HEK293T (cell line): ENCODE measurements around the gene PSPC1.

Experiments used
- CTCF ChIA-PET: fragments of 350-600 bp; formaldehyde crosslinking; extraction: SDS; loops from one replicate; lab custom pipeline; 2021; ENCODE audit warnings: antibody characterized with exemption, inconsistent platforms; lab: Yijun Ruan, JAX
- POLR2A ChIA-PET: fragments of 350-600 bp; formaldehyde crosslinking; extraction: SDS; loops from one replicate; lab custom pipeline; 2020; ENCODE audit warnings: antibody characterized with exemption, inconsistent platforms; lab: Yijun Ruan, JAX
- DNase-seq: peaks from one replicate; pipeline ENCODE4 v3.0.0; 2012; ENCODE audit warnings: mixed read lengths; ENCODE audit errors: extremely low spot score
- ARNT ChIP-seq: fragments of 450-650 bp; IDR thresholded peaks from 2 replicates; pipeline ENCODE4 v1.6.1; 2017; ENCODE audit warnings: mild to moderate bottlenecking
- BHLHE40 ChIP-seq: fragments of 450-650 bp; IDR thresholded peaks from 2 replicates; pipeline ENCODE4 v1.6.1; 2016; ENCODE audit warnings: mild to moderate bottlenecking, moderate library complexity, borderline replicate concordance
- CTBP1 ChIP-seq: fragments of 450-650 bp; IDR thresholded peaks from 2 replicates; pipeline ENCODE4 v1.6.1; 2016; ENCODE audit warnings: borderline replicate concordance
- ELF4 ChIP-seq: fragments of 450-650 bp; IDR thresholded peaks from 2 replicates; pipeline ENCODE4 v1.6.1; 2017; ENCODE audit warnings: antibody characterized with exemption
- FOXA1 ChIP-seq: fragments of 450-650 bp; IDR thresholded peaks from 2 replicates; pipeline ENCODE4 v1.6.1; 2016; ENCODE audit warnings: mild to moderate bottlenecking
- FOXK2 ChIP-seq: fragments of 450-650 bp; IDR thresholded peaks from 2 replicates; pipeline ENCODE4 v1.6.1; 2016; ENCODE audit warnings: mild to moderate bottlenecking
- FOXM1 ChIP-seq: fragments of 450-650 bp; IDR thresholded peaks from 2 replicates; pipeline ENCODE4 v1.6.1; 2017; ENCODE audit warnings: mild to moderate bottlenecking, borderline replicate concordance
- HDGF ChIP-seq: fragments of 450-650 bp; IDR thresholded peaks from 2 replicates; pipeline ENCODE4 v1.6.1; 2017; ENCODE audit warnings: antibody characterized with exemption, borderline replicate concordance
- L3MBTL2 ChIP-seq: fragments of 450-650 bp; conservative IDR thresholded peaks from 2 replicates; pipeline ENCODE4 v1.6.1; 2016; ENCODE audit warnings: mild to moderate bottlenecking
- LEF1 ChIP-seq: fragments of 450-650 bp; IDR thresholded peaks from 2 replicates; pipeline ENCODE4 v1.6.1; 2017; ENCODE audit warnings: mild to moderate bottlenecking, borderline replicate concordance
- NFRKB ChIP-seq: fragments of 450-650 bp; IDR thresholded peaks from 2 replicates; pipeline ENCODE4 v1.6.1; 2016; ENCODE audit warnings: mild to moderate bottlenecking, moderate library complexity
- SP1 ChIP-seq: fragments of 450-650 bp; IDR thresholded peaks from 2 replicates; pipeline ENCODE4 v1.6.1; 2017
- SUZ12 ChIP-seq: fragments of 450-650 bp; IDR thresholded peaks from 2 replicates; pipeline ENCODE4 v1.6.1; 2016; ENCODE audit warnings: mild to moderate bottlenecking
- TARDBP ChIP-seq: fragments of 450-650 bp; IDR thresholded peaks from 2 replicates; pipeline ENCODE4 v1.6.1; 2016
- ZNF384 ChIP-seq: fragments of 450-650 bp; IDR thresholded peaks from 2 replicates; pipeline ENCODE4 v1.6.1; 2016
- TF ChIP-seq, protein P1 (sequence below): fragments of 450-650 bp; IDR thresholded peaks from 2 replicates; pipeline ENCODE4 v1.6.1; 2016

The PSPC1 gene

DNA sequence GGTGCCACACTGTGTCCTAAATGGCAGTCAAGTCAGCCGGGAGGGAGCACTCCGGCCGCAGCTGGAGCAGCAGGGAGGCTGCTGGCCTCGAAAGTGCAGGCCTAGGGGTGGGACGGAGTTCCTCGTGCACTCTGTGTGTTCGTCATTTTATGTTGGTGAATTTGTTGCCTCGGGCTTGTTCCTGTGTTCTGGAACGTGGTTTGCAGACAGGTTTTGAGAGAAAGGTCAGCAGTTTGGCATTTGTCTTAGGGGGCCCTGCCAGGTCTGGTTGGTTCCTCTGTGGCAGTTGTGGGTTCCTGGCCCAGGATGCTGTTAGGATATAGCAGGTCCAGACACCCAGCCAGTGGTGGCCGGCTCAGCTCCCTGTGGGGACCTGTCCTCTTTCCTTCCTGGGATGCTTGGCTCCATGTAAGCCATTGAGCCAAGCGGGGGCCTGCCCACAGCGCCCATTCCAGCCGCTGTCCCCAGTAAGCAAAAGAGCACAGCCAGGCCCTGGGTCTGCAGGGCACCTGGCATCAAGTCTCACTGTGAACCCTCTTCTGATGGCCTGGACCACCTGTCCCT, 119.2 kb downstream of the PSPC1 start:
- ChIA-PET POLR2A (no interaction called here), CTCF (no interaction called here)
- DNase-seq, result no peak
- no peak for TF ChIP-seq FOXA1
- TF ChIP-seq HDGF, result no peak
- no peak for TF ChIP-seq L3MBTL2
- TF ChIP-seq TARDBP, result no peak
- TF ChIP-seq NFRKB, result no peak
- no peak for TF ChIP-seq FOXK2
- no peak for TF ChIP-seq FOXM1
- TF ChIP-seq ARNT, result no peak
- no peak for TF ChIP-seq LEF1
- TF ChIP-seq ELF4, result no peak
- no peak for TF ChIP-seq ZNF384
- TF ChIP-seq SP1, result no peak
- TF ChIP-seq BHLHE40, result no peak
- TF ChIP-seq, protein P1, sequence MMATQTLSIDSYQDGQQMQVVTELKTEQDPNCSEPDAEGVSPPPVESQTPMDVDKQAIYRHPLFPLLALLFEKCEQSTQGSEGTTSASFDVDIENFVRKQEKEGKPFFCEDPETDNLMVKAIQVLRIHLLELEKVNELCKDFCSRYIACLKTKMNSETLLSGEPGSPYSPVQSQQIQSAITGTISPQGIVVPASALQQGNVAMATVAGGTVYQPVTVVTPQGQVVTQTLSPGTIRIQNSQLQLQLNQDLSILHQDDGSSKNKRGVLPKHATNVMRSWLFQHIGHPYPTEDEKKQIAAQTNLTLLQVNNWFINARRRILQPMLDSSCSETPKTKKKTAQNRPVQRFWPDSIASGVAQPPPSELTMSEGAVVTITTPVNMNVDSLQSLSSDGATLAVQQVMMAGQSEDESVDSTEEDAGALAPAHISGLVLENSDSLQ, result no peak
- TF ChIP-seq SUZ12, result no peak
- TF ChIP-seq CTBP1, result no peak

DNA sequence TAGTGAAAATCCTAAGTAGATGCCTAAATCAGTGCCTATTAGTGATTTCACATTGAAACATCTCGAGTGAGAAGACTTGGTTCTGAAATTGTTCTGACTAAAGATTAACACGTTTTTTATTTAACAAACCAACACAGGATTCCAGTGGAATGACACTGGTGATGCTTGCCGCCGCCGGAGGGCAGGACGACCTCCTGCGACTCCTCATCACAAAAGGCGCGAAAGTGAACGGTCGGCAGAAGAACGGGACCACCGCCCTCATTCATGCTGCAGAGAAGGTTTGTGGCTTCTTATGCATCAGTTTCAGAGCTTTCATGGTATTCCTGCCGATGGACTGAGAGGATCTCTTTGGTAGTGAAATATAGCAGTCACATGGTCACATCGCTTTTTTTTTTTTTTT, 121.2 kb downstream of the PSPC1 start:
- no peak for TF ChIP-seq FOXM1
- TF ChIP-seq FOXK2, result no peak
- no peak for TF ChIP-seq L3MBTL2
- TF ChIP-seq, protein P1, result no peak
- no peak for TF ChIP-seq ZNF384
- no peak for TF ChIP-seq HDGF
- no peak for TF ChIP-seq NFRKB
- TF ChIP-seq TARDBP, result no peak
- no peak for TF ChIP-seq LEF1
- TF ChIP-seq SP1, result no peak
- no peak for TF ChIP-seq BHLHE40
- TF ChIP-seq SUZ12, result no peak
- TF ChIP-seq CTBP1, result no peak
- no peak for TF ChIP-seq FOXA1
- TF ChIP-seq ARNT, result no peak
- no peak for TF ChIP-seq ELF4
- POLR2A ChIA-PET, result no interaction called here
- CTCF ChIA-PET, result no interaction called here
- DNase-seq, result no peak

DNA sequence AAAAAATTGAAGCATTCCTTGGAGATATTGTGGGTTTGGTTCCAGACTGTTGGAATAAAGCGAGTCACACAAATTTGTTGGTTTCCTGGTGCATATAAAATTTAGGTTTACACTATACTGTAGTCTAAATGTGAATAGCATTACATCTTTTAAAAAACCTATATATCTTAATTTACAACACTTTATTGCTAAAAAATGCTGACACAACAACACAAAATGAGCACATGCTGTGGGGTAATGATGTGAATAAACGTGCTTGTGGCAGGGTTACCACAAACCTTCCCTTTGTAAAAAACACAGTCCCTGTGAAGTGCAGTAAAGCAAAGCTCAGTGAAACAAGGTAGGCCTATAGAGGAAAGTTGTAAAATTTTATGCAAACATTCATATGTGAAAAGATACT, 121.6 kb downstream of the PSPC1 start:
- no peak for DNase-seq
- ChIA-PET CTCF (interaction anchor here (0.6 to 0.9 kb wide), 2 partner anchors 111 to 263 kb away, joined by 3 read pairs; no protein-coding TSS in a partner anchor), POLR2A (no interaction called here)
- TF ChIP-seq ELF4 (no peak), FOXK2 (no peak), TARDBP (no peak), BHLHE40 (no peak), ARNT (no peak), SUZ12 (no peak), HDGF (no peak), FOXM1 (no peak), CTBP1 (no peak), ZNF384 (no peak), SP1 (no peak), FOXA1 (no peak)
- TF ChIP-seq, protein P1, result no peak

DNA sequence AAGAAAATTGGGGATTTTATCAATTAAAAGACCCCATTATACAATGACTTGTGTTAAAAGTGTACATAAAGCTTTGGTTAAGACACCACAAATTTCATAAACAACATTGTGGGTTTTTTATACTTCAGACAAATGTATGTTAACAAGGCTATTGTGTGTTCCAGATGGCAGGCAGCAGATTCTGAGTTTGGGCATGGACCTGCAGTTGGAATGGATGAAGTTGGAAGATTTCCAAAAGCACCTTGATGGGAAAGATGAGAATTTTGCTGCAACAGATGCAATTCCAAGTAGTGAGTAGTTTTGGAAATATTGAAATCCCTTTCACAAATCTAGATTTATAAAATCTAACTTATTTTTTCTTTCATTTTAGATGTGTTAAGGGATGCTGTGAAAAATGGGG, 123.9 kb downstream of the PSPC1 start:
- CTCF ChIA-PET, result no interaction called here
- DNase-seq, result no peak
- no peak for TF ChIP-seq LEF1
- TF ChIP-seq ARNT, result no peak
- no peak for TF ChIP-seq FOXA1
- TF ChIP-seq, protein P1, result no peak
- no peak for TF ChIP-seq L3MBTL2
- no peak for TF ChIP-seq ZNF384
- no peak for TF ChIP-seq HDGF
- no peak for TF ChIP-seq NFRKB
- no peak for TF ChIP-seq SP1
- no peak for TF ChIP-seq FOXK2
- TF ChIP-seq CTBP1, result no peak
- TF ChIP-seq FOXM1, result no peak
- TF ChIP-seq ELF4, result no peak
- no peak for TF ChIP-seq TARDBP
- no peak for TF ChIP-seq BHLHE40
- TF ChIP-seq SUZ12, result no peak
- POLR2A ChIA-PET, result no interaction called here

DNA sequence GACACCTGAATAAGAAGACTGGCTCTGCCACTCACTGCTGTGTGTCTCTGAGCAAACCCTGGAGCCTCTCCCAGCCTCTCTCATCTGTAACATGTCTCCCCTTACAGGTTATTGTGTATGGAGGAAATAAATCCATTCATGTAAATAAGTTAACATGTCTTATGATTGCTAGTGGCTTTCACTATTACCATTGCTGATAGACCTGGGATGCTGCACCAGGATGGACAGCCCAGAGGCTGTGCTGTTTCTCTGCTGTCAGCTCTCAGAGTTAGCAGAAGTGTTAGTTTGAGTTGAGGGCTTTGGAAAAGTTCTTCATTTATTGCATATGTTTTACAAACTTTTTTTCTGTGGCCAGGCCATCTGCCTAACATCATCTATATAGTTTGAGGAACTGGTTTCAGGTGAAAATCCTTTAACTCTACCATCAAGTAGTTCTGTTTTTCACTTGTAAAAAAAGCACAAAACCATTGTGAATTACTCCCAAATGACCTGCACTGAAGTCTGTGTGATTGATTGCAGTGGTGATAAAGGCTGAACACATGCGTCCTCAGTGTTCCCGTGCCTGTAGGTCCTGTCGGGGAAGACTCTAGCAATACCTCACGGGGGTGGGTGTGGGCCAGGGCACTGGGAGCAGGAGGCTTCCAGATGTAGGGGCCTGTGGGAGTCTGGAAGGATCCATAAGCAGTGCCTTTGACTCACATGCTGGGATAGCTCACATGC, 124.7 kb downstream of the PSPC1 start:
- no peak for DNase-seq
- ChIA-PET CTCF (no interaction called here), POLR2A (no interaction called here)
- TF ChIP-seq, protein P1, result no peak
- TF ChIP-seq ZNF384, result no peak
